Activated T-helper 9 cell treated with anti-CD3 and anti-CD28 coated beads, Interleukin-2, amount 50 U/mL, for 16 hours (primary cell): Measurements from ENCODE around the gene ABCC10.
"Not testable (repeated sequence)": the region's sequence is repeated elsewhere in the genome, so short reads cannot be mapped to it uniquely, and the experiment has no call there.

Experiments
- DNase-seq: peaks from one replicate; pipeline ENCODE4 v3.0.0-alpha.2; 2020; ENCODE audit warnings: low read depth

ABCC10 gene

GRCh38 chr6:43427406-43428111, at the start of gene ABCC10:
ABCC10 (plus strand) TSS chr6:43427541; CDS start chr6:43427979, 438 bp downstream.
- DNase-seq: peak; percentile 88

GRCh38 chr6:43377710-43378229, 49.6 kb upstream of the ABCC10 start:
- DNase-seq: no peak

GRCh38 chr6:43378631-43379030, 48.7 kb upstream of the ABCC10 start:
- no peak for DNase-seq

- DNase-seq: not testable (repeated sequence)
These were observed 46.5 kb upstream of the ABCC10 start for GRCh38 chr6:43380858-43381257.

GRCh38 chr6:43383021-43383667, 44.2 kb upstream of the ABCC10 start:
- DNase-seq: no peak

GRCh38 chr6:43386492-43386891, 40.8 kb upstream of the ABCC10 start:
- no peak for DNase-seq

- no peak for DNase-seq
These were observed 37.5 kb upstream of the ABCC10 start for GRCh38 chr6:43389730-43390295.

- DNase-seq: not testable (repeated sequence)
These were observed 36.4 kb upstream of the ABCC10 start for GRCh38 chr6:43390753-43391439.

- DNase-seq: peak; percentile 28
These were observed 35.8 kb upstream of the ABCC10 start for GRCh38 chr6:43391440-43392031.

- DNase-seq: not testable (repeated sequence)
These were observed 34.2 kb upstream of the ABCC10 start for GRCh38 chr6:43393133-43393532.

- DNase-seq: no peak
These were observed 33.7 kb upstream of the ABCC10 start for GRCh38 chr6:43393602-43394001.

GRCh38 chr6:43394982-43395381, 32.4 kb upstream of the ABCC10 start:
- no peak for DNase-seq

- DNase-seq: no peak
These were observed 31.6 kb upstream of the ABCC10 start for GRCh38 chr6:43395776-43396175.

- DNase-seq: no peak
These were observed 30.8 kb upstream of the ABCC10 start for GRCh38 chr6:43396408-43397149.

- DNase-seq: no peak
These were observed 27.3 kb upstream of the ABCC10 start for GRCh38 chr6:43399932-43400487.

- no peak for DNase-seq
These were observed 25.6 kb upstream of the ABCC10 start for GRCh38 chr6:43401730-43402129.

- DNase-seq: no peak
These were observed 24.5 kb upstream of the ABCC10 start for GRCh38 chr6:43402820-43403219.

GRCh38 chr6:43405354-43405753, 22.0 kb upstream of the ABCC10 start:
- no peak for DNase-seq

GRCh38 chr6:43407296-43407695, 20.0 kb upstream of the ABCC10 start:
- no peak for DNase-seq

- no peak for DNase-seq
These were observed 19.1 kb upstream of the ABCC10 start for GRCh38 chr6:43408259-43408658.

- DNase-seq: not testable (repeated sequence)
These were observed 16.6 kb upstream of the ABCC10 start for GRCh38 chr6:43410776-43411175.
